ENCODE results near the gene WNT7B.

DNA sequence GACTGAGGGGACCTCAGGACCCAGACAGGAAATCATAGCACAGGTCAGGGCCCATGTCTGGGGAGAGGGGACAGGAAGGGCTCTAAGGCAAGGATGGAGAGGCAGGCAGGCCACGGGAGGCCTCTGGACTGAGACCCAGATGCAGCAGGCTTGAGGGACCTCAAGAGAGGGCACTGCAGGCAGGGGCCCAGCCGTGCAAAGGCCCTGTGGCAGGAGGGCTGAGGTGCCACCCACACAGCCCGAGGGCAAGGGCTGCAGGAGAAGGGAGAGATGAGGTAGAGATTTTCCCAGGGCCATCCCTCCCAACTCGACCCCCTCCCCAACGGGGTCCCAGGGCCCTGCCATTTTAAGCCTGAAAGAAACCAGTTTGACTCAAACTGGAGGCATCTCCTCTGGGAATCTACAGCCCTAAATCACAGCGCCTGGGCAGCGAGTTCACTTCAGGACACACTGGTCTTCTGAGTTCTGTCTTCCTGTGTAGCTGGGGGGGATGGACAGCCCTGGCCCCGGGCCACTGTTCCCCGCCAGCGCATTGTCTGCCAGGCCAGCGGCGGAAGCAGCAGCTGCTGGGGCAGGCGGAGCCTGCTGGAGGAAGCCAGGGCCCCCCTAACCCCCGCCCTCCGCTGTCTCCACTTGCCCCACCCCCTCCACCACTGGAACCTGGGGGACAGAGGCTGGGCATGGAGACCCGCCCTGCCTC is 20.3 kb upstream of the WNT7B start:
- TF ChIP-seq, protein P1, sequence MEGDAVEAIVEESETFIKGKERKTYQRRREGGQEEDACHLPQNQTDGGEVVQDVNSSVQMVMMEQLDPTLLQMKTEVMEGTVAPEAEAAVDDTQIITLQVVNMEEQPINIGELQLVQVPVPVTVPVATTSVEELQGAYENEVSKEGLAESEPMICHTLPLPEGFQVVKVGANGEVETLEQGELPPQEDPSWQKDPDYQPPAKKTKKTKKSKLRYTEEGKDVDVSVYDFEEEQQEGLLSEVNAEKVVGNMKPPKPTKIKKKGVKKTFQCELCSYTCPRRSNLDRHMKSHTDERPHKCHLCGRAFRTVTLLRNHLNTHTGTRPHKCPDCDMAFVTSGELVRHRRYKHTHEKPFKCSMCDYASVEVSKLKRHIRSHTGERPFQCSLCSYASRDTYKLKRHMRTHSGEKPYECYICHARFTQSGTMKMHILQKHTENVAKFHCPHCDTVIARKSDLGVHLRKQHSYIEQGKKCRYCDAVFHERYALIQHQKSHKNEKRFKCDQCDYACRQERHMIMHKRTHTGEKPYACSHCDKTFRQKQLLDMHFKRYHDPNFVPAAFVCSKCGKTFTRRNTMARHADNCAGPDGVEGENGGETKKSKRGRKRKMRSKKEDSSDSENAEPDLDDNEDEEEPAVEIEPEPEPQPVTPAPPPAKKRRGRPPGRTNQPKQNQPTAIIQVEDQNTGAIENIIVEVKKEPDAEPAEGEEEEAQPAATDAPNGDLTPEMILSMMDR (IDR thresholded peaks at IDR 0.05): no peak
- no peak for TF ChIP-seq POLR2A (IDR thresholded peaks at IDR 0.05)
